Stomach (tissue), 9 donors: Measurements from ENCODE around the gene HUNK. TPM values are rescaled to one million over a fixed set of nuclear protein-coding genes. Genes with fewer than 3 reads are reported as not detected.

Experiments
- DNase-seq, 2 donors: peaks; one replicate each; pipeline versions ENCODE4 v3.0.0 to v3.0.0-alpha.2; 2013 to 2019
- H3K27ac ChIP-seq, 5 donors: fragments of 200-600 bp in 4 of 5; sonication (generic) in 4 of 5; one replicate each; pipeline ENCODE4 v1.5.1; 2013 to 2019; ENCODE audit warnings: mild to moderate bottlenecking in 1 of 5, moderate library complexity in 1 of 5
- H3K27me3 ChIP-seq, 3 donors: fragments of 200-600 bp; sonication (generic); one replicate each; pipeline ENCODE4 v1.5.1; 2017 to 2019; ENCODE audit warnings: mixed run types in 1 of 3
- H3K36me3 ChIP-seq, 4 donors: fragments of 200-600 bp; sonication (generic); 1 replicate in 3 of 4; 2 replicates in 1 of 4; pipeline ENCODE4 v1.5.1; 2016 to 2019
- H3K4me1 ChIP-seq, 4 donors: fragments of 200-600 bp; sonication (generic); one replicate each; pipeline ENCODE4 v1.5.1; 2016 to 2019
- H3K4me3 ChIP-seq, 4 donors: fragments of 200-600 bp; sonication (generic) in 3 of 4; one replicate each; pipeline ENCODE4 v1.5.1; 2016 to 2019; ENCODE audit warnings: mild to moderate bottlenecking in 1 of 4
- H3K9me3 ChIP-seq, 4 donors: fragments of 200-600 bp; sonication (generic); one replicate each; pipeline ENCODE4 v1.5.1; 2016 to 2019
- CTCF ChIP-seq, 7 experiments: fragments of 450-650 bp in 4 of 7; fragments of 200-600 bp in 3 of 7; sonication (generic) in 3 of 7; IDR thresholded peaks; one replicate each; pipeline ENCODE4 v1.5.1; 2016 to 2019; ENCODE audit warnings: antibody characterized with exemption in 7 of 7, control low read depth in 2 of 7, mild to moderate bottlenecking in 1 of 7
- EP300 ChIP-seq: sonication (generic); formaldehyde crosslinking; IDR thresholded peaks from one replicate; pipeline ENCODE4 v1.6.1; 2017; ENCODE audit warnings: antibody characterized with exemption
- POLR2A ChIP-seq, 4 donors: fragments of 450-650 bp; IDR thresholded peaks; one replicate each; pipeline ENCODE4 v1.6.1; 2016; ENCODE audit warnings: antibody characterized with exemption in 4 of 4, control low read depth in 2 of 4, mild to moderate bottlenecking in 1 of 4, moderate library complexity in 1 of 4
- POLR2AphosphoS5 ChIP-seq, 3 donors: sonication (generic); formaldehyde crosslinking; IDR thresholded peaks; one replicate each; pipeline ENCODE4 v1.6.1; 2016; ENCODE audit warnings: antibody characterized with exemption in 3 of 3
- WGBS, 5 donors: extraction: QIAGEN DNeasy Blood & Tissue Kit in 3 of 5; methylation state at CpG; one replicate each; pipeline versions ENCODE4 v1.1.5 to v1.1.7; 2013 to 2018; 5-methylcytosine and 5-hydroxymethylcytosine counted together
- intact Hi-C: fragments of 100-400 bp; cut with DNase I; formaldehyde crosslinking; loops from one replicate; pipeline ENCODE4 v1.15.1; 2023; ENCODE audit warnings: low total_unique reads
- polyA plus RNA-seq, 3 donors: library from polyadenylated mRNA; stranded (reverse); fragments of 200-250 nt; gene quantifications; one replicate each; pipeline ENCODE4 v1.2.3, GENCODE V29; 2013
- total RNA-seq, 5 donors: library from RNA; depleted of rRNA; stranded (reverse); fragments of >200 nt; gene quantifications; one replicate each; pipeline versions ENCODE4 v1.1.0 to v1.2.3, GENCODE V29; 2014 to 2016
- donor health status: healthy with polysubstance abuse.
- donor health status: Bipolar disorder and iron deficiency.
- donor health status: healthy.

The HUNK gene
- total and polyA plus RNA-seq, 8 donors = 0.13 to 4.1 (median 1.3) TPM; not detected in 2

DNA sequence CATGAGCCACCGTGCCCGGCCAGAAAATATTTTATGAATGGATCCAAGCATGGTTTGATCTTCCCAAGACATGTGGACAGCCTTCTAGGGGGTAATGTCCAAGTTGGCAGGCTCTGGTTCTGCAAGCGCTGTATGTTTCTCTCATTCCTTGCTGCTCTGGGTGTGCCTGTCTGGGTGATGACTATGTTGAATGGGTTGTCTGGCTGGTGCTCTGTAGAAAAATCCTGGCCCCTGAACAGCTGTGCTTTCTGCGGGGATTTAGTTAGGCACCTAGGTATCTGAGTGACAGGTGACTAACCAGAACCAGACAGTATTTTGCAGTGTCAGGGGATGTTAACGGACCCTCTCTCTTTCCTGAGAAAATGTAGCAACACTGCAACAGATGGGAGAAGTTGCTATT is 14.1 kb downstream of the HUNK start:
- Histone ChIP-seq H3K4me3 (no peak overlapping the region), H3K36me3 (no peaks in the 10 kb centered on the region), H3K27ac (no peak overlapping the region), H3K9me3 (no peaks in the 10 kb centered on the region), H3K27me3 (peaks cover 0 to 5% (median 0%) of the 10 kb centered on the region in 3 donors), H3K4me1 (peaks cover 0 to 10% (median 0%) of the 10 kb centered on the region in 4 donors)
- DNase-seq = no peak
- 84 to 96% (median 91%) methylated on average over 5 of the region's 5 CpGs for whole genome bisulfite sequencing, 5 donors
- intact Hi-C loops = no loop called here
- no peak for TF ChIP-seq POLR2AphosphoS5 (IDR thresholded peaks at IDR 0.05)
- TF ChIP-seq CTCF (IDR thresholded peaks at IDR 0.05) = no peak
- no peak for TF ChIP-seq EP300
- no peak for TF ChIP-seq POLR2A (IDR thresholded peaks at IDR 0.05)

DNA sequence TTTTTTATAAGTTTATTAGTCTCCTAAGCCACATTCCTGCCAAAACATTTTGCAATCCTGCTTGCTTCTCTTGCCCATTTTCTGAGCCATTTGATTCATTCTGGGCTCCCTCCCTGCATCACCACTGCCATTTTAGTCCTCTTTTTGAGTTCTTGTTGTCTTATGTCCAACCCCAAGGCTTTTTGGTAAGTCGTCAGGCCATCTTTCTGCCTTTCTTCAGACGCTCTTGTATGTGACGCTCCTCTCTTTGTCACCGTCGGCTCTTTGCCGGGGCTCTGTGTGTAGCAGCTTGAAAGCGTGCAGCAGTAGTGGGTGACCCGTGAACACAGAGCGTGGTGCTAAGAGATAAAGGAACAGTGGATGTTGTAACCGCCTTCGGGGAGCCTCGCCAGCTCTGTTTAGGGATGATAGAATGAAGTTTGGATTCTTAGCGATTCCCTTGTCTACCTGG is 14.6 kb downstream of the HUNK start:
- peaks cover 0 to 5% (median 0%) of the 10 kb centered on the region in 3 donors for H3K27me3 ChIP-seq

GRCh38 chr21:31888936-31889371 is 16.1 kb downstream of the HUNK start:
- H3K9me3 ChIP-seq = no peaks in the 10 kb centered on the region
- peak in 1 of 2 donors; percentile 71 for DNase-seq
- WGBS, 5 donors = 17 to 27% (median 22%) methylated on average over 8 of the region's 8 CpGs
- H3K4me3 ChIP-seq = peak overlapping the region in 1 of 4 donors; percentile 2
- H3K4me1 ChIP-seq = peaks cover 0 to 10% (median 0%) of the 10 kb centered on the region in 4 donors
- peaks cover 0 to 9% (median 0%) of the 10 kb centered on the region in 3 donors for H3K27me3 ChIP-seq
- intact Hi-C loops = no loop called here
- TF ChIP-seq CTCF (IDR thresholded peaks at IDR 0.05) = no peak
- TF ChIP-seq POLR2AphosphoS5 (IDR thresholded peaks at IDR 0.05) = peak in 1 of 3 donors; percentile 10
- peak overlapping the region in 2 of 5 donors; percentile 13 to 16 for H3K27ac ChIP-seq
- no peaks in the 10 kb centered on the region for H3K36me3 ChIP-seq

More for the DNA sequence above, 14.6 kb downstream of the HUNK start:
- peaks cover 0 to 10% (median 0%) of the 10 kb centered on the region in 4 donors for H3K4me1 ChIP-seq
- TF ChIP-seq POLR2A (IDR thresholded peaks at IDR 0.05) (no peak), EP300 (no peak), POLR2AphosphoS5 (IDR thresholded peaks at IDR 0.05) (no peak), CTCF (IDR thresholded peaks at IDR 0.05) (no peak)
- WGBS, 5 donors = 52 to 72% (median 60%) methylated on average over 13 of the region's 13 CpGs
- intact Hi-C loops = no loop called here
- no peak overlapping the region for H3K4me3 ChIP-seq
- H3K9me3 ChIP-seq = no peaks in the 10 kb centered on the region
- H3K36me3 ChIP-seq = no peaks in the 10 kb centered on the region
- H3K27ac ChIP-seq = no peak overlapping the region
- peak in 1 of 2 donors; percentile 66 for DNase-seq

- Histone ChIP-seq H3K9me3 (no peaks in the 10 kb centered on the region), H3K36me3 (no peaks in the 10 kb centered on the region), H3K4me3 (no peak overlapping the region), H3K4me1 (peaks cover 0 to 10% (median 0%) of the 10 kb centered on the region in 4 donors), H3K27me3 (peaks cover 0 to 9% (median 0%) of the 10 kb centered on the region in 3 donors), H3K27ac (peak overlapping the region in 2 of 5 donors; percentile 13 to 16)
- intact Hi-C loops = no loop called here
- TF ChIP-seq POLR2AphosphoS5 (IDR thresholded peaks at IDR 0.05) (no peak), EP300 (no peak), POLR2A (IDR thresholded peaks at IDR 0.05) (no peak), CTCF (IDR thresholded peaks at IDR 0.05) (no peak)
- 71 to 81% (median 75%) methylated on average over 2 of the region's 2 CpGs for WGBS, 5 donors
- no peak for DNase-seq
Measured at GRCh38 chr21:31889460-31889859, 16.6 kb downstream of the HUNK start.
